Body of pancreas (tissue), 4 donors: ENCODE data around the gene PKNOX2.

Source experiments
- CTCF ChIP-seq, 7 experiments: fragments of 450-650 bp in 4 of 7; fragments of 200-600 bp in 3 of 7; sonication (generic) in 3 of 7; IDR thresholded peaks; one replicate each; pipeline ENCODE4 v1.5.1; 2016 to 2019; ENCODE audit warnings: antibody characterized with exemption in 7 of 7
- POLR2A ChIP-seq, 3 donors: fragments of 450-650 bp; IDR thresholded peaks; one replicate each; pipeline ENCODE4 v1.6.1; 2016; ENCODE audit warnings: antibody characterized with exemption in 3 of 3, mild to moderate bottlenecking in 2 of 3

DNA sequence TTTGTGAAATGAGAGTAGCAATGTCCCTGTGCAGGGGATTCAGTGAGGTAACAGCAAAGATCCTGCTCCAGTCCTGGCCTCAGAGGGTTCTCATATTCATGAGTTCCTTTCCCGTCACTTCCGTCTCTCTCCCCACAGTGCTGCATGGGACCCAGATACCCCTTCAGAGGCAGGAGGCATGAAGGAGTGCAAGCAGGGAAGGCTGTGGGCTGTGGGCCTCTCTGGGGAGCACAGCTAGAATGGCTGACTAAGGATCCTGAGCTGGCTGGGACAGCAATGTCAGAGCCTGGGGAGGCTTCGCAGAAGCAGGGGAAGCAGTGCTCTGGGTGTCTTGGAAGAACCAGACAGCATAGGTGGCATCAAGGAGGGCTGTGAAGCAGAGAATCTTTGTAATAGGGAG, 13.0 kb downstream of the PKNOX2 start:
- TF ChIP-seq CTCF (IDR thresholded peaks at IDR 0.05) (no peak), POLR2A (IDR thresholded peaks at IDR 0.05) (no peak)
